GM23338 (cell line): Measurements from ENCODE around the gene ZNF268. TPM values are rescaled to one million over a fixed set of nuclear protein-coding genes. Genes with fewer than 3 reads are reported as not detected.

Experiments
- ATAC-seq: fragments of 200-7000 bp; cut with Tn5 transposase; 3 replicates; pipeline ENCODE4 v1.9.1; 2020
- DNase-seq: peaks from one replicate; pipeline ENCODE4 v3.0.0-alpha.2; 2015; ENCODE audit warnings: low spot score
- H2AFZ ChIP-seq: fragments of 200-600 bp; sonication (generic); 2 replicates; pipeline ENCODE4 v1.8.0; 2016; ENCODE audit warnings: antibody characterized with exemption, mild to moderate bottlenecking, moderate library complexity
- H3F3A ChIP-seq: fragments of 200-600 bp; sonication (generic); replicated peaks from 2 replicates; pipeline ENCODE4 v1.8.0; 2017; ENCODE audit warnings: antibody characterized with exemption, mixed run types, low read depth
- H3K27ac ChIP-seq: fragments of 200-600 bp; sonication (generic); 2 replicates; pipeline ENCODE4 v1.6.1; 2016; ENCODE audit warnings: low read depth
- H3K27me3 ChIP-seq: fragments of 200-600 bp; sonication (generic); 2 replicates; pipeline ENCODE4 v1.8.0; 2016; ENCODE audit warnings: mild to moderate bottlenecking, mixed run types, moderate library complexity; ENCODE audit not compliant: insufficient read depth
- H3K36me3 ChIP-seq: fragments of 200-600 bp; sonication (generic); 2 replicates; pipeline ENCODE4 v1.8.0; 2016; ENCODE audit warnings: mild to moderate bottlenecking; ENCODE audit not compliant: insufficient read depth
- H3K4me1 ChIP-seq: fragments of 200-600 bp; sonication (generic); 2 replicates; pipeline ENCODE4 v1.8.0; 2016; ENCODE audit warnings: mild to moderate bottlenecking, moderate library complexity; ENCODE audit not compliant: insufficient read depth
- H3K4me2 ChIP-seq: fragments of 200-600 bp; sonication (generic); 2 replicates; pipeline ENCODE4 v1.7.1; 2017; ENCODE audit warnings: mixed run types
- H3K4me3 ChIP-seq: fragments of 200-600 bp; sonication (generic); 2 replicates; pipeline ENCODE4 v1.6.1; 2016; ENCODE audit warnings: mixed run types
- H3K79me2 ChIP-seq: fragments of 200-600 bp; sonication (generic); replicated peaks from 2 replicates; pipeline ENCODE4 v1.8.0; 2017; ENCODE audit warnings: mild to moderate bottlenecking; ENCODE audit not compliant: insufficient read depth
- H3K9me2 ChIP-seq: fragments of 200-600 bp; sonication (generic); 2 replicates; pipeline ENCODE4 v1.8.0; 2017; ENCODE audit not compliant: insufficient read depth
- H4K20me1 ChIP-seq: fragments of 200-600 bp; sonication (generic); replicated peaks from 2 replicates; pipeline ENCODE4 v1.8.0; 2017; ENCODE audit warnings: mild to moderate bottlenecking; ENCODE audit not compliant: insufficient read depth
- H3K27ac Mint-ChIP-seq: 2 replicates; pipeline ENCODE4 v1.8.0; 2020; ENCODE audit warnings: inconsistent platforms, mild to moderate bottlenecking, moderate library complexity, mixed read lengths
- H3K27me3 Mint-ChIP-seq: 3 replicates; pipeline ENCODE4 v1.8.0; 2022; ENCODE audit warnings: low read depth, mild to moderate bottlenecking, moderate library complexity, mixed read lengths, inconsistent platforms; ENCODE audit not compliant: insufficient read depth, poor library complexity
- H3K36me3 Mint-ChIP-seq: 3 replicates; pipeline ENCODE4 v1.8.0; 2021; ENCODE audit warnings: low read depth, mild to moderate bottlenecking, inconsistent platforms, moderate library complexity, mixed read lengths
- H3K4me1 Mint-ChIP-seq: 3 replicates; pipeline ENCODE4 v1.8.0; 2020; ENCODE audit warnings: mild to moderate bottlenecking, inconsistent platforms, mixed read lengths
- H3K4me3 Mint-ChIP-seq: 3 replicates; pipeline ENCODE4 v1.8.0; 2021; ENCODE audit warnings: moderate library complexity, mild to moderate bottlenecking, inconsistent platforms, mixed read lengths
- H3K9me3 Mint-ChIP-seq: 3 replicates; pipeline ENCODE4 v1.8.0; 2020; ENCODE audit warnings: moderate library complexity, mild to moderate bottlenecking, inconsistent platforms, mixed read lengths
- ETS1 ChIP-seq: IDR thresholded peaks from 2 replicates; pipeline ENCODE4 v1.6.1; 2016; ENCODE audit warnings: antibody characterized with exemption
- JUNB ChIP-seq: IDR thresholded peaks from one replicate; pipeline ENCODE4 v1.6.1; 2016; ENCODE audit warnings: antibody characterized with exemption; ENCODE audit not compliant: unreplicated experiment
- NANOG ChIP-seq: IDR thresholded peaks from 2 replicates; pipeline ENCODE4 v1.6.1; 2016; ENCODE audit warnings: antibody characterized with exemption, borderline replicate concordance
- POLR2AphosphoS5 ChIP-seq: IDR thresholded peaks from 2 replicates; pipeline ENCODE4 v1.6.1; 2016; ENCODE audit warnings: antibody characterized with exemption, low read depth
- STAT1 ChIP-seq: IDR thresholded peaks from one replicate; pipeline ENCODE4 v1.6.1; 2016; ENCODE audit warnings: antibody characterized with exemption; ENCODE audit not compliant: unreplicated experiment
- ZNF462 ChIP-seq: fragments of 250-450 bp; sonication (Bioruptor Pico); IDR thresholded peaks from 2 replicates; pipeline ENCODE4 v1.5.0; 2020; ENCODE audit warnings: mild to moderate bottlenecking, moderate library complexity
- polyA plus RNA-seq: library from polyadenylated mRNA; unstranded; fragments of >200 nt; fragmentation: Nextera tagmentation; extraction: Ambion mirVana; gene quantifications from 2 replicates; pipeline ENCODE4 v1.2.1, GENCODE V29; 2016
- total RNA-seq: library from RNA; depleted of rRNA; stranded (reverse); fragments of >200 nt; shearing (Covaris generic); gene quantifications from 2 replicates; pipeline ENCODE4 v1.2.3, GENCODE V29; 2014

The ZNF268 gene
- total and polyA plus RNA-seq, 2 experiments from 2014 or later: 15.1 to 25.2 TPM

- no peak for TF ChIP-seq POLR2AphosphoS5
- TF ChIP-seq STAT1: no peak
- TF ChIP-seq ZNF462: no peak
- TF ChIP-seq JUNB: no peak
- no peak for TF ChIP-seq ETS1
- TF ChIP-seq NANOG: no peak
- H3K4me3 Mint-ChIP-seq: no peak overlapping the region; the same call in 2 of the 3 replicates
- H3K9me3 Mint-ChIP-seq: peaks cover 85% of the 10 kb centered on the region
These were observed 51.7 kb downstream of the ZNF268 start for GRCh38 chr12:133233006-133233405.

More at GRCh38 chr12:133233006-133233405, 51.7 kb downstream of the ZNF268 start:
- Mint-ChIP-seq H3K27ac (no peak overlapping the region), H3K27me3 (peaks cover 10% of the 10 kb centered on the region), H3K36me3 (peaks cover 56% of the 10 kb centered on the region), H3K4me1 (no peaks in the 10 kb centered on the region)
- Histone ChIP-seq H3K4me3 (no peak overlapping the region), H3F3A (no peaks in the 10 kb centered on the region), H3K36me3 (no peaks in the 10 kb centered on the region; the same call in 1 of the 2 replicates), H3K27ac (no peak overlapping the region), H3K9me2 (no peaks in the 10 kb centered on the region), H2AFZ (no peak overlapping the region), H3K4me1 (no peaks in the 10 kb centered on the region), H3K79me2 (no peaks in the 10 kb centered on the region), H3K4me2 (no peak overlapping the region), H3K27me3 (no peaks in the 10 kb centered on the region), H4K20me1 (no peaks in the 10 kb centered on the region)
- no peak for ATAC-seq
- no peak for DNase-seq
